Measurements from ENCODE around the gene CARD16. TPM values are rescaled to one million over a fixed set of nuclear protein-coding genes. Genes with fewer than 3 reads are reported as not detected.
"Not testable (repeated sequence)": the region's sequence is repeated elsewhere in the genome, so short reads cannot be mapped to it uniquely, and the experiment has no call there.

CARD16 gene
- total RNA-seq, 1 donor from 2014 or later = not detected

GRCh38 chr11:105049481-105049880, 4.3 kb upstream of the CARD16 start:
- DNase-seq = no peak

GRCh38 chr11:105046898-105047579, 1.9 kb upstream of the CARD16 start:
- DNase-seq = no peak

- DNase-seq = no peak
These were observed 651 bp upstream of the CARD16 start for GRCh38 chr11:105045676-105046296.

GRCh38 chr11:105042178-105042577, 3.0 kb downstream of the CARD16 start:
- no peak for DNase-seq

GRCh38 chr11:105040703-105041102, 4.4 kb downstream of the CARD16 start:
- DNase-seq = no peak

GRCh38 chr11:105034813-105035620, 10.1 kb downstream of the CARD16 start, which contains the start of gene CASP1:
Gene CASP1, minus strand, starts transcription at chr11:105035144. Its CDS starts 31 bp downstream, at chr11:105035113.
- no peak for DNase-seq

GRCh38 chr11:105034388-105034787, 10.7 kb downstream of the CARD16 start:
- not testable (repeated sequence) for DNase-seq

GRCh38 chr11:105033781-105034180, 11.4 kb downstream of the CARD16 start:
- DNase-seq = no peak

GRCh38 chr11:105033343-105033742, 11.8 kb downstream of the CARD16 start:
- no peak for DNase-seq

- DNase-seq = no peak
These were observed 12.6 kb downstream of the CARD16 start for GRCh38 chr11:105032495-105032894.

GRCh38 chr11:105027678-105028077, 17.5 kb downstream of the CARD16 start:
- no peak for DNase-seq

GRCh38 chr11:105024394-105024793, 20.7 kb downstream of the CARD16 start:
- no peak for DNase-seq

- no peak for DNase-seq
These were observed 22.1 kb downstream of the CARD16 start, which contains the start of gene CASP5 for GRCh38 chr11:105023003-105023402. Gene CASP5, minus strand, starts transcription at chr11:105023168. Its CDS starts 32 bp downstream, at chr11:105023136.

- no peak for DNase-seq
These were observed 22.6 kb downstream of the CARD16 start for GRCh38 chr11:105022527-105022926.

- no peak for DNase-seq
These were observed 37.7 kb downstream of the CARD16 start for GRCh38 chr11:105007463-105007862.

- no peak for DNase-seq
These were observed 39.7 kb downstream of the CARD16 start for GRCh38 chr11:105005451-105005845.

GRCh38 chr11:105004021-105004420, 41.1 kb downstream of the CARD16 start:
- no peak for DNase-seq

GRCh38 chr11:105003151-105003550, 42.0 kb downstream of the CARD16 start:
- DNase-seq = no peak

GRCh38 chr11:105000797-105001196, 44.3 kb downstream of the CARD16 start:
- no peak for DNase-seq

- no peak for DNase-seq
These were observed 45.0 kb downstream of the CARD16 start for GRCh38 chr11:105000167-105000566.

- DNase-seq = no peak
These were observed 45.4 kb downstream of the CARD16 start for GRCh38 chr11:104999721-105000120.

- DNase-seq = no peak
These were observed 47.8 kb downstream of the CARD16 start for GRCh38 chr11:104997288-104997687.

GRCh38 chr11:104995001-104995408, 50.1 kb downstream of the CARD16 start:
- no peak for DNase-seq

Data from occipital lobe (tissue), 2 donors.